Measurements from ENCODE around the gene KCTD20.
"Not testable (repeated sequence)": the region's sequence is repeated elsewhere in the genome, so short reads cannot be mapped to it uniquely, and the experiment has no call there.

KCTD20 gene

DNA sequence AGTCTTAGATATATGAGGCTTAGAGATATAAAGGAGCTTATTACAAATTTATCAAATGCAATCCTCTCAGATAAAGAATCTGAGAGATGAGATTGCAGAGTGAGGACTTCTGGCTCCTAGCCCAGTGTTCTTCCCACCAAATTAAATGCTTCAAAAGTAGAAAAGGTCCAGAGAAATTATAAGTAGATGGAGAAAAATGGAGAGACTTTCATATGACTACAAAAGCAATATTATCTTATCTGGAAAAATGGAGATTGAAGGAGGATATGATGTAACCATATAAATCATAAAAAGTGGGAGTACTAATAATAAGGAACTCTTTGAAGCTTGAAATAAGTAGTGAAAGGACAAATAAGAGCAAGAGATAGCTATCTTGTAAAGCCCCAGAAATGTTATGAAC is 2.8 kb downstream of the KCTD20 start:
- no peak for DNase-seq

DNA sequence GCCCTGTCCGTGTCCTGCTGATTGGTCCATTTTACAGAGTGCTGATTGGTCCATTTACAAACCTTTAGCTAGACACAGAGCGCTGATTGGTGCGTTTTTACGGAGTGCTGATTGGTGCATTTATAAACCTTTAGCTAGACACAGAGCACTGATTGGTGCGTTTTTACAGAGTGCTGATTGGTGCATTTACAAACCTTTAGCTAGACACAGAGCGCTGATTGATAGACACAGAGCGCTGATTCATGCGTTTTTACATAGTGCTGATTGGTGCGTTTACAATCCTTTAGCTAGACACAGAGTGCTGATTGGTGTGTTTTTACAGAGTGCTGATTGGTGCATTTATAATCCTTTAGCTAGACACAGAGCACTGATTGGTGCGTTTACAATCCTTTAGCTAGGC is 6.4 kb downstream of the KCTD20 start:
- DNase-seq = not testable (repeated sequence)

DNA sequence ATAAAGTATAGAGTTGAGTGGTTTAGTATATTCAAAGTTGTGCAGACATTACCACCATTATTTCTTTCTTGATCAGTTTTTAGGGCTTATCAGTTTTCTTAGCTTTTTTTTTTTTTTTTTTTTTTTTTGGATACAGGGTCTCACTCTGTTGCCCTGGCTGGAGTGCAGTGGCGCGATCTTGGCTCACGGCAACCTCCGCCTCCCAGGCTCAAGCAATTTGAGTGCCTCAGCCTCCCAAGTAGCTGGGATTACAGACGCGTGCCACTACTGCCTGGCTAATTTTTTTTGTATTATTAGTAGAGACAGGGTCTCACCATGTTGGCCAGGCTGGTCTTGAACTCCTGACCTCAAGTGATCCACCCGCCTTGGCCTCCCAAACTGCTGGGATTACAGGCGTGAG is 10.1 kb downstream of the KCTD20 start:
- DNase-seq = not testable (repeated sequence)

DNA sequence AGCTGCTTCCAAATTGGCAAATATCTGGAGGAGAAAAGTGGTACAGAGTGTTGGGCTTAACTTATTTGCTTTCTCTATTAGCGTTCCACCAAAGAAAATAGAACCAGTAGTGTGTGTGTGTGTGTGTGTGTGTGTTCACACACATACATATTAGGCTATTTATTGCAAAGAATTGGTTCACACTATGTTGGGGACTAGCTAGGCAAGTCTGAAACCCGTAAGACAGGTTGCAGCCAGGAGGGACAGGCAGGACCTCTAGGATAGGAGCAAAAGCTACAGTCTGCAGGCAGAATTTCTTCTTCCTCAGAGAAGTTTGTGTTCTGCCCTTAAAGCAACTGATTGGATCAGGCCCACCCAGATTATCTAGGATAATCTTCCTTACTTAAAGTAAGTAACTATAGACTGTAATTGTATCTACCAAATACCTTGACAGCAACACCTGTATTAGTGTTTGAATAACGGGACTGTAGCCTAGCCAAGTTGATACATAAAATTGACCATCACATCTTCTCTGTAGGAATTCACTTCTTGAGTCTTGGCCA is 12.8 kb downstream of the KCTD20 start:
- no peak for DNase-seq

DNA sequence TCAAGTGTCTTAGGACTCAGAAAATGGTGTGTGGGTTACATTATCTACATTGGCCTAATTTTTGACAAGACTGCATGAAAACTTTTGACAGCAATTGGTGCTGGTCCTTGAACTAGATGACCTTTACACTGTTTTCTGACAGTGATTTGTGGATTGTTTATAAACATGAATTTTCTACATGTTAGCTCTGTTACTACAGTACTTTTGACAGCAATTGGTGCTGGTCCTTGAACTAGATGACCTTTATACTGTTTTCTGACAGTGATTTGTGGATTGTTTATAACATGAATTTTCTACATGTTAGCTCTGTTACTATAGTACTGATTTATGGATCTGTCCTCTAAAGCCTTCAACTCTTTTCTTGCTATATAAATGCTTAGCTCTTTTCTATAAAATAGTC is 16.7 kb downstream of the KCTD20 start:
- DNase-seq = no peak

DNA sequence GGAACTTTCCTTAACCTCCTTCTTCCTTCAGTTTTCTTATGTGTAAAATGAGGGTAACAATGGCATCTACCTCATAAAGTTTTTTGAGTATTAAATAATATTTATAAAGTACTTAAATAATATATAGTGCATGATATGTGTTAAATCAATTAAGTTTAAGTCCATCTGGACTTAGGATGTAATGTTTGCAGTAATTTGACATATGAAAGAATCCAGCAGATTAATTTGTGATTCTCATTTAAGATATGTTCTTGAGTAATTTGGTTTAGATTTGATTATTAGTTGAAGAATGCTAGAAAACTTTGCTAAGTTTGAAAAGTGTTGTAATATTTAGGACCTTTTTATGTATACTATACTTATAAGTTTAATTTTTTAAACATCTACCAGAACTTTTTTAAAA is 18.1 kb downstream of the KCTD20 start:
- no peak for DNase-seq

DNA sequence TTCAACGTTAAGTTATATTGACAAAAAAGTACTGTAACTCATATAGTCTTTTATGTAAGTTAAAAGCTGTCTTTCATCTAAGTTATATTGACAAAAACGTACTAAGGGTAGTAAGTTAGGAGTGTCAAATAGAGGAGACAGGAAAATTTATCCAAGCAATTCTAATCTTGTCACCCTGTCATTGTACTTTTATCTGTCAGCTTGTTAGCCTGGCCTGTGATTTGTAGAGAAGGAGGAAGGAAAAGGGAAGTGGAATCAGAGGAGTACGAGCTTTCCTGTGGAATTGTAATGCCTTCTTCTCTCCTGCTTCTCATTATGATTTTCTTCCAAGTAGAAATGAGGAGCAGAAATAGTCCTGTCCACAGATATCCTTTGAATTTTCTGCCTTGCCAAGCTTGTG is 18.8 kb downstream of the KCTD20 start:
- no peak for DNase-seq

DNA sequence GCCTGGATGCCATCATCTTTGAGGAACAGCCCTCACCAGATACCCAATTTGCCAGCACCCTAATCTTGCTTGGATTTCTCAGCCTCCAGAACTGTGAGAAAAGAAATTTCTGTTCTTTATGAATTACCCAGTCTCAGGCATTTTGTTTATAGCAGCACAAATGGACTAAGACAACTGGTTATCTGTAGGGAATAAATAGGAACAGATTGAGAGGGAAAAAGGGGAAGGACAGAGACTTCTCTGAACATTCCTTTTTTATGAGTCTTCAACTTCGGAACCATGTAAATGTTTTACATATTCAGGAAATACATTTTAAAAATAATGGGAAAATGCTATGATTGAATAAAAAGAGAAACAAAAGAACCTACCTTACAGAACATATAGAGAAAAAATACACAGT is 20.9 kb downstream of the KCTD20 start:
- DNase-seq = no peak

DNA sequence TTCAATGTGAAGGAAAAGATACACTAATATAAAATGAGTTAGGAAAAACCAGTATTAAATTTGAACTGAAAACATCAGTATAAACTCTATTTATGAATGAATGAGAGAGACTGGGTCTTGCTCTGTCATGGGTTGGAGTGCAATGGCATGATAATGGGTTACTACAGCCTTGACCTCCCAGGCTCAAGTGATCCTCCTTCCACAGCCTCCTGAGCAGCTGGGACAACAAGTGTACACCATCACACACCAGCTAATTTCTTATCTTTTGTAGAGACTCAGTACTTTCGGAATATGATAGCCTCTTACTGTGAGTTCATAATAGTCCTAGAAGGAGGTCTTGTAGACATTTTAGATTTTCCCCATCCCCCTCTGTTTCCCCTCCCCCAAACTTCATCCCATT is 21.4 kb downstream of the KCTD20 start:
- DNase-seq = no peak

DNA sequence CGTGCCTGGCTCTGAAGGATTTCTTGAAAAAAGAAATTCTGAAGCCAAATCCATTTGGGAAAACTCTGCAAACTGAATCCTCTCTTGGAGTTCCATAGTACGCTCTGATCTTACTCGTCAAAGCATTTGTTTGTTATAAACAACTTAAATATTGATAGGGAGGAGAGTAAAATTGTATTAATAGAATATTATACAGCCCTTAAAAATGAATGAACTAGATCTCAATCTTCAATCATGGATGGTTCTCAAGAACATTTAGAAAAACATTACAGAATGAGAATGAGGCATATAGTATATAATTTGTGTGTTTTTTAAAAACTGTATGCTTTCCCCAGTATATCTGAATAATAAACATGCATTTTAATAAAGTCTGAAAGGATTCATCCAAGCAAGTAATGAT is 24.8 kb downstream of the KCTD20 start:
- DNase-seq = no peak

DNA sequence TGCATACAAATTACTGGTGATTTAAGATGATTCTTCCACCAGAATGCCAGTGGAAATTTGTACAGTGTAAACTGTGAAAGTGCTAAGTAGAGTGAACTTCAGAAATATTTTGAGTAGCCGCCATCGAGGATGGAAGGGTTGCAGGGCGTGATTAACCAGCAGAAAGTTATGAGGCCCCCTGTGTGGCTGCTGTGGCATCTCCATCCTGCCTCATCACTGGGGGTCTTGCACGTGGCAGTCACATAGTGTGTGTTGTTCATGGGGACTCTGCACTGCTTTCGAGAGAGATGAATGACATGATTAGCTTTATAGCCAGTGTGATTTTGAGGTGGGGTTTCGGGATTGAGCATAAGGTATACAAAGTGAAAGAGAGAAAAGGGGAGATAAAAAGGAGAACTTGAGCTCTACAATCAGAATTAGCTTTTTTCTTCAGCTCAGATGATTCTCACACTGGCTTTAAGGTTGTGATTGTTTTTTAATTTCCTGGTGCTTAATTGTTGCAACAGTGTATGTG is 26.4 kb downstream of the KCTD20 start:
- DNase-seq = no peak

DNA sequence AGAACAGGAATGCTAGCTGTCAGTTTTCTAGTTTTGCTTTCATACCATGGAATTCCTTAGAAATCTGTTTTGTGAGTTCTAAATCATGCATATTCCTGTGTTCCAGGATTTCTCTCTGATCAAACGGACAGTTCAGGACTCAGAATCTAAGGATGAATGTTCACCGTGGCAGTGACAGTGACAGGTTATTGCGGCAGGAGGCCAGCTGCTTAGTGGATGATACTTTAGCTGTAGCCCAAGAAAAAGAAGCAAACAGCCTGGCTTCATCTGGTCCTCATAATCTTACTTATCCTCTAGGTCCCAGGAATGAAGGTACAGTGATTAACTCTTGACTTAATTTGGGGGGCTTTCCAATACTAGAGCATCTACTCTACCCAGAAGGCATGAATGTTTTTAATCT is 27.1 kb downstream of the KCTD20 start:
- no peak for DNase-seq

DNA sequence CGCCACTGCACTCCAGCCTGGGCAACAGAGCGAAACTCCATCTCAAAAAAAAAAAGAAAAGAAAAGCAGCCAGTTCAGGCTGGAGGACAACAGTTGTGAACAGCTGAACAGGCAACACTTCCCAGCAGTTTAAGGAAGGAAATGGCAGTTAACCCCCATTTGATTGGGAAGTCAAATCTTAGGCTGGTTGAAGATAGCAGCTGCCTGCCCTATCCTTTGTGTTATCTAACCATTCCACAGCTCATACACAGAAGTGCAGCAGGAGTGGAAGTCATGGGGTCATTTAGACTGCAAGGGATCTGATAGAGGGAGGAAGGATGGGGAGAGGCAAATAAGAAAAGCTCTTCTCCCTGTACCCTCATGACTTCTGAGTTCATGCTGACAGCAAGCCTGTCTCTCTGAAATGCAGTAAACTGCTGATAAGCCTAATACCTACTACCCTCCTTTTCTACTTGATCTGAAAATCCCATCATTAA is 35.3 kb downstream of the KCTD20 start:
- DNase-seq = no peak

DNA sequence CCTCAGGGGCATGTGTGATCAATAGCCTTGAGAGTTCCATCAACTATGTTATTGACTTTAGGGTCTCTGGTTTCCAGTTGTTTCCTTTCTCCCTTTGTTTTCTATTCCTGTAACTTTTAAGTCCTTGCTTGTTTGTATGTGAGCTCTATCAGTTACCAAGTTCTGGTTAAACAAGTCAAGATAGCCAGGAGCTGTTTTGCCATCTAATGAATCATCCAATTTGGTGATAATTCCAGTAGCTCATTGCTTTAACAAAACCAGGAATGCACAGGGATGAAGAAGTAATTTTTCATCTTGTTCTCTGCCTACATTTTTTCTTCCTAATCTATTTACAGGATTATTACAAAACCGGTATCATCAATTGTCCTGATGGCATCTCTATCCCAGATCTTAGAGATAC is 36.5 kb downstream of the KCTD20 start:
- no peak for DNase-seq

DNA sequence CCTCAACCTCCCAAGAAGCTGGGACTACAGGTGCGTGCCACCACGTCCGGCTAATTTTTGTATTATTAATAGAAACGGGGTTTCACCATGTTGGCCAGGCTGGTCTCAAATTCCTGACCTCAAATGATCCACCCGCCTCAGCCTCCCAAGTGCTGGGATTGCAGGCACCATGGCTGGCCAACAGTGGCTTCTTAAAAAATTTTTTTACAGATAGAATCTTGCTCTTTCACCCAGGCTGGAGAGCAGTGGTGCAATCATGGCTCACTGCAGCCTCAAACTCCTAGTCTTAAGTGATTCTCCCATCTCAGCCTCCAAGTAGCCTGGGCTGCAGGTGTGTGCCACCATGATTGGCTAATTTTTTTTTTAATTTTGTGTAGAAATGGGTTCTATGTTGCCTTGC is 40.5 kb downstream of the KCTD20 start:
- not testable (repeated sequence) for DNase-seq

DNA sequence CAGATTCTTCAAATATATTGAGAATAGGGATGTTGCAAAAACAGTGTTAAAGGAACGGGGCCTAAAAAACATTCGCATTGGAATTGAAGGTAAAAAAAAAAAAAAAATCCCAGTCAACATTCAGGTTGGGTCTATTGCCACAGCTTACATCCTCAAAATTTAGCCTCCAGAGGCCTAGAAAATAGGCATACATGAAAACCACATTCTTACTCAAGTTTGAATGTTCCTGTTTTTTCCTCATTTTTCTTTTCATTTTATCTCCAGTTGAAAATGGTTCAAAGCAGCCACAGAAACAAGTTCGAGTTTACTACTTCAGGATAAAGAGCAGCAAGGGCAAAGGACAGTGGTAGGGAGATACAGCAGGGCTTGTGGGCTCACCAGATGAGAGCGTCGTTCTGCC is 41.9 kb downstream of the KCTD20 start:
- no peak for DNase-seq

DNA sequence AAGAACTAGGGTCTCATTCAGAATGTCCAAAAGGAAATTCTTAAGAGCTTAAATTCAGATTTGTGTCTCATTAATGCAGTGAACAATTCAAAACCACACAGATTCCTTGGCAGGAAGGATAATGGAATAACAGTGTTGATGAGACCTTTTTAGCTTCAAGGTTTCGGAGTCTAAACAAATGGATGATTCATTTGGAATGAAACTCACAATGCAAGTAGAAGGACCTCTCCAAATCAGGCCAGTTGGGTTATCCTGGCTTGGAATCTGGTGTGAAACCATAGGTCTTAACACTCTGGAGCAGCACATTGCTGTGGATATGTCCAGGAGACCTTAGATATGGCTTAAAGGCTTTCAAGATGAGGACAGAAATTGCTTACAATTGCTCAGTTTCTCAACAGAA is 44.9 kb downstream of the KCTD20 start:
- DNase-seq = no peak

DNA sequence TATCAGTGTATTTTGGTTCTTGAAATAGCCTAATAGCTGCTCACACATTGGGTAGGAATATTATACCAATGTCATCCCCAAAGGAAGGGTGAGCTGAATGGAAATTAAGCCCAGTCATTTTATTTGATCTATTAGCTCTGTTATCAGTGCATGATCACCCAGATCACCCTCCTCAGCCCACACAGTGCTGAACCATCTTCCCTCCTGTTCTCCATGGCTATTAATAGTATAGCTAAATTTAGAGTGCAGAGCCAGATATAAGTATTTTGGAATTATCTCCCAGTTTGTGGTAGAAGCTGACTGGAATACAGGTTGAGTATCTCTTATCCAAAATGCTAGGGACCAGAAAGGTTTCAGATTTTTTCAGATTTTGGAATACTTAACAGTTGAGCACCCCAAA is 45.4 kb downstream of the KCTD20 start:
- DNase-seq = no peak

DNA sequence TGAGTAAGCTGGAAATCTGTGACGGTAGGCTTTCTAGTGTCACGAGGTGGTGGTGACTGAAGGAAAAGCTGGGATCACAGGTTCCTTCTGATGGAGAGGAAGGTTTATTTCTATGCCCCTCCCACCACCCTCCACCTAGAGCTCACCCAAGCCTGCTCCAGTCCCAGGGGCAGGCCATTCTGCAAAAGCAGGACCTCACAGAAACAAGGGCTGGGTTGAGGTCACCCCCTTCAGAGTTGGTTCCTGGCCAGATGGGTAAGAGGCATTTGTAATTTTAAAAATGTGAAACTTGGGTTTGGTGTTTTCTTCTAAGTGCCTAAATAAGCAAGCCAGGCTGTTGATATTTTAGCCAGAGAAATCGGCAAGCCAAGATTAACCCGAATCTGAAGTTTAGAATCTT is 46.6 kb downstream of the KCTD20 start:
- no peak for DNase-seq

DNA sequence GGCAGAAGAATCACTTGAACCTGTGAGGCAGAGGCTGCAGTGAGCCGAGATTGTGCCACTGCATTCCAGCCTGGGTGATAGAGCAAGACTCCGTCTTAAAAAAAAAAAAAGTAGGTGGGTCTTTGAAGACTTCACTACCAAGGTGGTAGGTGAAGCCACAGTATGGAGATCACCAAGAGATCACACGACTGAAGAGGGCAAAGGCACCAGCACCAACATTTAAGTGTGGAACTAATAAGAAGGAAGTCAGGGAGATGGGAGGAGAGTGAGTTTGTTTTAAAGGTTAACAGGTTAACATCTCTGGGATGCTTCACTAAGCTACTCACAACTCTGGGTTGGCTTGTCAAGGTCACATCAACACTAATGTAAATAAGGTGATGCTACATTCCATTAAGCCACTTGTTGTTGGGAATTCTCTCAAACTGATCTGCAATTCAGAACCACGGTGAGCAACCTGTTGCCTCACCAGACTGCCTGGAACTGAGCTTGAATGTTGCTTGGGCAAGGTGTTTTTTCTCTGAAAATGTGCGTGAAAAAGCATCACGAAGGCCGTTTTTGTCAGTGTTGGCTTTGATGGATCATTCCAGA is 48.7 kb downstream of the KCTD20 start:
- no peak for DNase-seq

DNA sequence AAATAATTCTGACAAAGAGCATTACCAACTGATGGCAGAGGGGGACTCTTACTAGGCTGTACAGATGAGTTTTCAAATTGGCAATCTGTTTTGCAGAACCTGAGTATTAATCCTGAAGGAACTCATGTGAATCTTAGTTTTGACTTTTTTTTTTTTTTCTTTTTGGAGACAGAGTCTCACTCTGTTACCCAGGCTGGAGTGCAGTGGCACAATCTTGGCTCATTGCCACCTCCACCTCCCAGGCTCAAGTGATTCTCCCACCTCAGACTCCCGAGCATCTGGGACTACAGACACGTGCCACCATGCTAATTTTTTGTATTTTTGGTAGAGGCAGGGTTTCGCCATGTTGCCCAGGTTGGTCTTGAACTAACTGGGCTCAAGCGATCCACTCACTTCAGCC is 49.3 kb downstream of the KCTD20 start:
- DNase-seq = no peak

DNA sequence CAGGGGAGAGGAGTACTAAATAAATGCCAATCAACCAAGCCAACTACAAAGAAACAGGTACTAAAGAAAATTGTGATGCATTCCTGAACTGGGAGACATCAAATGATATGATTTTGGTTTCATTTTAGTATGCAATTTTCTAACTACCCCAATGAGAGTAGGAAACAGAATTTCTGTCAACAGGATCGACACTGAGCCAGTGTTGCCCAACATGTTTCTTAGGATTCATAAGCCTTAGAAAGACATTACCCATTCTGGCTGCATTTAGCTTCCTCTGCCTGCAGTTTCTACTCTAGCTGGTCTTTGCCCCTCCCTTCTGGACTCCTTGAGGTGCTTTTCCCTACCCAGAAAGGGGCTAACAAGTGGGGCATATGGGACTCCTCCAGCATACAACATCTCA is 49.8 kb downstream of the KCTD20 start:
- no peak for DNase-seq

DNA sequence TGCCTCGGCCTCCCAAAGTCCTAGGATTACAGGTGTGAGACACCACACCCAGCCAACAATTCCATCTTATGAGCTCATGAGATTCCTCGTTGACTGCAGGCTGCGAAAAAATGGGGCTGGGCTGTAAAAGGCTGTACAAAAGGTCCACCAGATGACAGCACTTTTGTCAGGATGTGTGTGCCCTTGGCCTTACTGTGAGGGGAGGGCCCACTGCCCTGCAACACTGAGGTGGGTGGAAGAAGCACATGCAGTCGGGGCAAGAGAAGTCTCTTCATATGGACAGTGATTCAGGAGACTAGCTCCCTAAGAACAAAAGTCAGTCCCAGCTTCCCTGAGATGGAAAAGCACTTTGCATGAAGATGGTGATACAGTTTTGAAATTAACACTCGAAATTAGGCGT is 50.5 kb downstream of the KCTD20 start:
- no peak for DNase-seq

DNA sequence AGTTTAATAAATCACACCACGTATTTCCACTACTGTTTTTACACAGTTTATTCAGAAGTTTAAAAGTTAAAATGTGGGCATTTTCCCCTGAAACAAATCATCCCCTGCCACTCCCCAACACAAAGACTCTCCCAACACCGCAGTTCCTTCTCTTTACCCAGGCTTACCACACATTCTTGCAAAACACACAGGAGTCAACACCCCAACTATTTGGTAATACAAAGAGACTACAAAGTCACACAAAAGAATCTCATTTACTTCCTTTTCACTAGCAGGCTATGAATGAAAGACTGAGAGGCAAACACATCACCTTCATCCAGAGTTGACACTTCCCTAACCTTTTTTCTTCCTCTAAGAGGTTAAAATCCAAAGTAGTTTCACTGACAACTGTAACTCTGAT is 51.1 kb downstream of the KCTD20 start:
- no peak for DNase-seq

DNA sequence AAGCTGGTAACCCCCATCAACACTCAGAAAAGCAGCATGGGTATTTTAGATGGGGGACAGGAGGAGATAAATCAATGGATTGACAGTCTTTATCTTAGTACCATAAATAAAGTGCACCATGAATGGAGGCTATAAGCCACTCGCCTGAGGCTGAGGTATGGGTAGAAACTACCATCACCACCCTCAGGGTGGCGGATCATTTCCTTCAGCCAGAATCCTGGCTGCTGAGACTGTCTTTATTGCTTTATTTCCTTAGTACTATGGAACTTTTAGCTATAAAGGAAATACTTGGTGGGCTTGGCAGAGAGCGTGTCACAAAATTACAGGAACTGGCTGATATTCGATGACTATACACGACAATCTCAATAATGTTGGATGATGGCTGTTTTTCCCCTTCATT is 52.3 kb downstream of the KCTD20 start:
- DNase-seq = no peak
